HG03571 (cell line): ENCODE data around the gene ARPC3.
"Not testable (repeated sequence)": the region's sequence is repeated elsewhere in the genome, so short reads cannot be mapped to it uniquely, and the experiment has no call there.

ENCODE experiments used
- ATAC-seq: cut with Tn5 transposase; IDR thresholded peaks from one replicate; pipeline ENCODE4 v1.9.1; 2021; ENCODE audit not compliant: unreplicated experiment

The ARPC3 gene

GRCh38 chr12:110449799-110450497 is at the start of gene ARPC3:
Gene ARPC3, minus strand, starts transcription at chr12:110450337. Its CDS starts 77 bp downstream, at chr12:110450260.
- ATAC-seq, result peak; percentile 91

GRCh38 chr12:110498984-110499706 is 49.0 kb upstream of the ARPC3 start:
- no peak for ATAC-seq

- no peak for ATAC-seq
These were observed 25.3 kb upstream of the ARPC3 start for GRCh38 chr12:110475426-110475825.

GRCh38 chr12:110468214-110469048 is 18.3 kb upstream of the ARPC3 start, which contains the start of the genes FAM216A and GPN3:
Gene FAM216A, plus strand, starts transcription at chr12:110468845. Its CDS starts 31 bp downstream, at chr12:110468876.
Gene GPN3, minus strand, starts transcription at chr12:110468257. Its CDS starts 54 bp downstream, at chr12:110468203.
- peak; percentile 69 for ATAC-seq

GRCh38 chr12:110467847-110468213 is 17.7 kb upstream of the ARPC3 start:
- no peak for ATAC-seq

GRCh38 chr12:110466791-110467190 is 16.7 kb upstream of the ARPC3 start:
- no peak for ATAC-seq

- ATAC-seq, result not testable (repeated sequence)
These were observed 15.6 kb upstream of the ARPC3 start for GRCh38 chr12:110465765-110466164.

- no peak for ATAC-seq
These were observed 14.9 kb upstream of the ARPC3 start for GRCh38 chr12:110465024-110465423.

- not testable (repeated sequence) for ATAC-seq
These were observed 11.1 kb upstream of the ARPC3 start for GRCh38 chr12:110461189-110461588.

GRCh38 chr12:110458756-110459155 is 8.6 kb upstream of the ARPC3 start:
- ATAC-seq, result no peak

- no peak for ATAC-seq
These were observed 3.6 kb upstream of the ARPC3 start for GRCh38 chr12:110453569-110454296.

- ATAC-seq, result no peak
These were observed 1.1 kb upstream of the ARPC3 start for GRCh38 chr12:110451263-110451662.

GRCh38 chr12:110444455-110444854 is 5.7 kb downstream of the ARPC3 start:
- no peak for ATAC-seq

- no peak for ATAC-seq
These were observed 13.9 kb downstream of the ARPC3 start for GRCh38 chr12:110436231-110436630.

- ATAC-seq, result no peak
These were observed 18.1 kb downstream of the ARPC3 start for GRCh38 chr12:110431957-110432587.

- ATAC-seq, result not testable (repeated sequence)
These were observed 20.5 kb downstream of the ARPC3 start for GRCh38 chr12:110429676-110430075.

- ATAC-seq, result no peak
These were observed 23.7 kb downstream of the ARPC3 start for GRCh38 chr12:110426406-110426805.

- no peak for ATAC-seq
These were observed 25.9 kb downstream of the ARPC3 start for GRCh38 chr12:110424237-110424636.

GRCh38 chr12:110421701-110422100 is 28.4 kb downstream of the ARPC3 start:
- no peak for ATAC-seq

GRCh38 chr12:110421159-110421661 is 28.9 kb downstream of the ARPC3 start:
- no peak for ATAC-seq
